RWPE2 (cell line): ENCODE measurements around the gene TRPM1.
"Not testable (repeated sequence)": the region's sequence is repeated elsewhere in the genome, so short reads cannot be mapped to it uniquely, and the experiment has no call there.

Experiments
- ATAC-seq: fragments of 200-7000 bp; cut with Tn5 transposase; 3 replicates; pipeline ENCODE4 v1.9.1; 2021; ENCODE audit warnings: low read depth
- DNase-seq: peaks from one replicate; pipeline ENCODE4 v3.0.0-alpha.2; 2020; ENCODE audit warnings: low spot score
- H3K27ac ChIP-seq: fragments of 450-650 bp; 2 replicates; pipeline ENCODE4 v1.5.1; 2017; ENCODE audit warnings: mild to moderate bottlenecking; ENCODE audit not compliant: poor library complexity, severe bottlenecking
- H3K27me3 ChIP-seq: fragments of 250-450 bp; sonication (Bioruptor Pico); 2 replicates; pipeline ENCODE4 v1.5.1; 2021; ENCODE audit warnings: mild to moderate bottlenecking, moderate library complexity; ENCODE audit not compliant: insufficient read depth, poor library complexity, severe bottlenecking
- H3K36me3 ChIP-seq: fragments of 250-450 bp; sonication (Bioruptor Pico); 2 replicates; pipeline ENCODE4 v1.5.1; 2020; ENCODE audit warnings: low read depth, mild to moderate bottlenecking, moderate library complexity
- H3K4me1 ChIP-seq: fragments of 250-450 bp; sonication (Bioruptor Pico); 2 replicates; pipeline ENCODE4 v1.5.1; 2021; ENCODE audit warnings: mild to moderate bottlenecking, moderate library complexity; ENCODE audit not compliant: insufficient read depth, poor library complexity, severe bottlenecking
- H3K4me3 ChIP-seq: fragments of 250-450 bp; sonication (Bioruptor Pico); 2 replicates; pipeline ENCODE4 v1.5.1; 2021; ENCODE audit warnings: mild to moderate bottlenecking, moderate library complexity; ENCODE audit not compliant: severe bottlenecking
- H3K9me3 ChIP-seq: fragments of 250-450 bp; sonication (Bioruptor Pico); 2 replicates; pipeline ENCODE4 v1.5.1; 2021; ENCODE audit warnings: mild to moderate bottlenecking, moderate library complexity; ENCODE audit not compliant: severe bottlenecking
- CTCF ChIP-seq: fragments of 450-650 bp; IDR thresholded peaks from one replicate; pipeline ENCODE4 v1.5.1; 2017; ENCODE audit warnings: mild to moderate bottlenecking, moderate library complexity; ENCODE audit not compliant: poor library complexity, severe bottlenecking

Gene TRPM1

GRCh38 chr15:31090766-31091165 lies 10.8 kb downstream of the TRPM1 start:
- no peak for DNase-seq
- H3K9me3 ChIP-seq, result no peaks in the 10 kb centered on the region
- no peak overlapping the region for H3K27ac ChIP-seq
- no peaks in the 10 kb centered on the region for H3K36me3 ChIP-seq
- H3K27me3 ChIP-seq, result no peaks in the 10 kb centered on the region
- no peak overlapping the region for H3K4me3 ChIP-seq
- no peak for TF ChIP-seq CTCF
- H3K4me1 ChIP-seq, result no peaks in the 10 kb centered on the region
- ATAC-seq, result no peak

GRCh38 chr15:31089368-31090047 lies 12.0 kb downstream of the TRPM1 start:
- TF ChIP-seq CTCF, result no peak
- no peak for ATAC-seq
- H3K27ac ChIP-seq, result no peak overlapping the region
- H3K27me3 ChIP-seq, result no peaks in the 10 kb centered on the region
- H3K4me3 ChIP-seq, result no peak overlapping the region
- no peaks in the 10 kb centered on the region for H3K36me3 ChIP-seq
- no peaks in the 10 kb centered on the region for H3K4me1 ChIP-seq
- no peaks in the 10 kb centered on the region for H3K9me3 ChIP-seq
- no peak for DNase-seq

DNA sequence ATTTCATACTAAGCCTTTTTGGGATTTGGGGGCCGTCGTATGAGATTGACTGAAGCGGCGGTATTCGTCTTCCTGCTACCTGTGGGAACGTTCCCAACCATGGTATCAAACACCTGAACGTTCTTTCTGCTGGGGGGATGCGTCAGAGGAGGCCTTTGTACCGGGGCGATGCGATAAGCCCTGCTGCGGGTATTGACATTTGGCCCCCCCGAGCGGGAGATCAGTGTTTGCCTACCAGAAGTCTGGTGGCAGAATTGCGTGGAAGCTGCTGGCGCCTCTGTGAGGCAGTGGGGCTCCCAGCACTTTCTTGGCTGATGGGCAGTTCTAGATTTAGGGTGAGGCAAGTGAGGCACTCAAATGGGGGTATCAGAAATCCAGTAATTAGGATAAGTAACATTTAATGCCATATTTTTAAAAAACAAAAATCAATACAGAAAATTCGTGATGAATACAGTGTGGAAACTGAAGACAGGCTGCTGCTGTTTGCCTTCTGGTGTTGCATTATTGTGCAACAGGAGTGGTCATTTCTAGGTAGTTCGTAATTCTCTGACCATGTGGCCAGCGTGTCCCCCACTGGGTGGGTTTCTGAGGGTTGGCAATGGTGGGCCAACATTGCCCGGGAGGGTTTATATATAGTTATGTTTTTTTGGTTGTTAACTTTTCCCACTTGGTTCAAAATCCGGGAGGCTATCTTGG lies 12.7 kb downstream of the TRPM1 start:
- DNase-seq, result no peak
- Histone ChIP-seq H3K4me1 (no peaks in the 10 kb centered on the region), H3K27ac (no peak overlapping the region), H3K4me3 (no peak overlapping the region), H3K9me3 (no peaks in the 10 kb centered on the region), H3K36me3 (no peaks in the 10 kb centered on the region), H3K27me3 (no peaks in the 10 kb centered on the region)
- no peak for TF ChIP-seq CTCF
- ATAC-seq, result no peak

DNA sequence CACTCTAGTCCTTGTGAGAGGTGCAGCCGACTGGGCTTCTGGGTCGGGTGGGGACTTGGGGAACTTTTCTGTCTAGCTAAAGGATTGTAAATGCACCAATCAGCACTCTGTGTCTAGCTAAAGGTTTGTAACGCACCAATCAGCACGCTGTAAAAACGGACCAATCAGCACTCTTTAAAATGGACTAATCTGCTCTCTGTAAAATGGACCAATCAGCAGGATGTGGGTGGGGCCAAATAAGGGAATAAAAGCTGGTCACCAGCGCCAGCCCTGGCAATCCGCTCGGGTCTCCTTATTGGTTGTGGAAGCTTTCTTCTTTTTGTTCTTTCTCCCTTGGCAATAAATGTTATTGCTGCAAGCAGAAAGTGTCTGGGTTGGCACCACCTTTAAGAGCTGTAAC lies 13.5 kb downstream of the TRPM1 start:
- ATAC-seq, H3K27ac ChIP-seq, H3K4me3 ChIP-seq, H3K27me3 ChIP-seq, DNase-seq, H3K4me1 ChIP-seq, H3K9me3 ChIP-seq, H3K36me3 ChIP-seq: not testable (repeated sequence)

- no peak for DNase-seq
- no peaks in the 10 kb centered on the region for H3K4me1 ChIP-seq
- no peaks in the 10 kb centered on the region for H3K27me3 ChIP-seq
- no peak for ATAC-seq
- H3K4me3 ChIP-seq, result no peak overlapping the region
- no peaks in the 10 kb centered on the region for H3K36me3 ChIP-seq
- no peak overlapping the region for H3K27ac ChIP-seq
- no peak for TF ChIP-seq CTCF
- no peaks in the 10 kb centered on the region for H3K9me3 ChIP-seq
These were observed 15.2 kb downstream of the TRPM1 start for GRCh38 chr15:31086344-31086743.
